IPS-NIHi7 (cell line): ENCODE measurements around the gene NAA38.

Experiments used
- DNase-seq: peaks from one replicate; pipeline ENCODE4 v3.0.0; 2012; ENCODE audit warnings: mixed read lengths; ENCODE audit errors: extremely low spot score

Gene NAA38

DNA sequence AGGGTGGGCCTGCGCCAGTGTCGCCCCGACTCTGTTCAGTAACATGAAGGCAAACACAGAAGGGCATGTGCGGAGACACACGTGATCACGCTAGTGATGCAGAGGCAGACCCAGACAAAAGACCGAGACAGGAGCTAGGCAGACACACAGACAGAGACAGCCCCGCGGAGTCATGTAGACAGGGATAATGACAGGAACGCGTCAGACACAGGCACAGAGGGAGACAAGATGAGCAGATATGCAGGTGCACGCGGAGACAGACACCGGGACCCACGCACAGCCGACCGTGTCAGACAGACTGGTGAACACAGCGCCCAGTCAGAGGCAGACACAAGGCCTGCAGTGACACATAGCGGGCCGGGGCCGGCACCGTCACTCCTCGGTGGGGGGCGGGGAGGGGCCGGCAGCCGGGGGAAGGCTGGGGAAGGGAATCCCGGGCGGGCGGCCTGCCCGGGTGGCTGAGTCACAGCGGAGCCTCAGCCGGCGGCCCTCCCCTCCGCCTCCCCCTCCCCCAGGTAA is 15.9 kb downstream of the NAA38 start:
- DNase-seq: no peak

DNA sequence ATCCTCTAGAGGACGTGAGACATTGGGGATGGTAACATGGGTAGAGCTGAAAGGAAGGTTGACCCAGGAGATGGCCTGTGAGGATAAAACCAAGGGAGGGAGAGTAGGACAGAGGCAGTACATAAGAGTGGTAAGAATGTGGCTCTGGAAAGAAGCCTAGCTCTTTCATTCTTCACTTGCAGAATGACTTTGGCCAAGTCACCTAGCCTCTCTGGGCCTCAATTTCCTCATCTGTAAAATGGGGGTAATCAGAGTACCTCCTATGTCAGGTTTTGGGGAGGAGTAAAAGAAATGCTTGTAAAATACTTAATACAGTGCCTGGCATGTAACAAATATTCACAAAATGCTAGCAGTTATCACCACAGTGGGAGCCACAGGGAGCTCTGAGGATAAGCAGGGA is 16.5 kb downstream of the NAA38 start:
- no peak for DNase-seq

- no peak for DNase-seq
These were observed 16.9 kb downstream of the NAA38 start for GRCh38 chr17:7840441-7840840.

GRCh38 chr17:7839876-7840261 is 17.5 kb downstream of the NAA38 start:
- no peak for DNase-seq

- DNase-seq: no peak
These were observed 18.0 kb downstream of the NAA38 start for GRCh38 chr17:7839190-7839875.

DNA sequence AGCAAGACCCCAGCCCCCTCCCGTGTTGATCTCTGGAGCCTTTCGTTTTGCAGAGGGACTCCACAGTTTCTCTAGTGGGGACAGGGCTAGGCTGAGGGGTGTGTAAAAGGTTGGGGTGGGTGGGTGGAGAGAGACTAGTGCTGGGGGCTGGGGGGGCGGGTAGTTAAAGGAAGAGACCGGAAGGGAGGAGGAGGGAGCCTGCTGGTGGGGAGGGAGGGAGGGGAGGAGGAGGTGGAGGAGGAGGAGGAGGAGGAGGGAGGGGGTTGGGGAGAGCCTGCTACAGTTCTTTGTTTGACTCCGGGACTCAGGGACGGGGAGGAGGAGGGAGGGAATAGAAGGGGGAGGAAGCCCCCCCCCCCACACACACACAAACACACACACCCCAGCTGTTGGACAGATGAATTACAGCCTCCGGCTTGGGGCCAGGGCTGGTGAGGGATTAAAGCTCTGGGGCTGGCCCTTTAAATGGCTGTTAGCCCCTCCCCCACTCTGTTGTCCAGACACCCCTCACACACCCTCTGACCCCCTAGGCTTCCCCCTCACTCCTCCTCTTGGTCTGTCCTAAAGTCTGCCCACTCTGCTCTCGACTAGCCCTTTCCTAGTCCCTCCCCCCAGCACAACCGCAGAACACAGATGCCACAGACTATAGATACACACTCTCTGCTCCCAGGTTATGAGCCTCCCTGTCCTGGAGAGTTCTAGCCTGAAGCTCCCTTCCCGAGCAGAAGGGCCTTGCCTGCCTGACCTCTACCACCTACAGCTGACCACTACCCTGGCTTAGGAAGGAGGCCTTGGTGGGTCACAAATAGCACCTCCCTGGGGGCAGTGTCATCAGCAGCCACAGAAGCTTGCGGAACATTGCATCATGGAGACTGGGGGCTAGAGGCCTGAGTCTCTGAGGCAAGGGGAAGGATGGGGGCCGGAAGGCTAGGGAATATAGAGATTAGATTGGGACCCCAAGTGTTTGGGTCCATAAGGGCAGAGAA is 19.0 kb downstream of the NAA38 start:
- no peak for DNase-seq

DNA sequence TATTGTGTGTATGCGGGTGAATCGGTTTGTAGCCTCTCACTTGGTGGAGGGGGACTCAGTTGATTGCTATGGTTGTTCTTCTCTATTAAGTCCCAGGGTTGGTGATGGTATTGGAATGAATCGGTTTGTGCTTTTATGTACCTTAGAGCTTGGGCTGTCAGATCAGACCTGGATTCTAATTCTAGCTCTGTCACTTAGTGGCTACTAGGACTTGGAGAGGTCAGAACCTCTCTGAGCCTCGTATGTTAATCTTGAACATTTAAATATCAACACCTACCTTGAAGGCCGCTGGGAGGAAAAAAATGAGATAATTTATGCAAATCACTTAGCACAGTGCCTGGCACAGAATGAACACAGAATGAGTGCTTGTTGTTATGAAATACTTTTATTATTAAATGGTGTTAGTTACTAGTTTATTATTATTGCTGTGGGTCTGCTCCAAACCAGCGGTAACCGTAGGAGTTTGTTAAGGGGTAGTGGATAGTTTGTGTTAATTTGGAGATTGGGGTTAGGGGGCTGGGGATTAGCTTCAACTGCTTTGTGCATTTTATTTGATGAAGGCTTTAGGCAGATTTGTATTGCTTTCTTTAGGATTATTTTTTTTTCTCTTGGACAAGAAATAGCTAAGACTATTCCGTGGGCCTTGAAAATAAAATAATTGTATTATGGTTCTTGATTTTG is 19.8 kb downstream of the NAA38 start:
- no peak for DNase-seq

GRCh38 chr17:7836596-7837407 is 20.6 kb downstream of the NAA38 start:
- DNase-seq: peak; percentile 76

DNA sequence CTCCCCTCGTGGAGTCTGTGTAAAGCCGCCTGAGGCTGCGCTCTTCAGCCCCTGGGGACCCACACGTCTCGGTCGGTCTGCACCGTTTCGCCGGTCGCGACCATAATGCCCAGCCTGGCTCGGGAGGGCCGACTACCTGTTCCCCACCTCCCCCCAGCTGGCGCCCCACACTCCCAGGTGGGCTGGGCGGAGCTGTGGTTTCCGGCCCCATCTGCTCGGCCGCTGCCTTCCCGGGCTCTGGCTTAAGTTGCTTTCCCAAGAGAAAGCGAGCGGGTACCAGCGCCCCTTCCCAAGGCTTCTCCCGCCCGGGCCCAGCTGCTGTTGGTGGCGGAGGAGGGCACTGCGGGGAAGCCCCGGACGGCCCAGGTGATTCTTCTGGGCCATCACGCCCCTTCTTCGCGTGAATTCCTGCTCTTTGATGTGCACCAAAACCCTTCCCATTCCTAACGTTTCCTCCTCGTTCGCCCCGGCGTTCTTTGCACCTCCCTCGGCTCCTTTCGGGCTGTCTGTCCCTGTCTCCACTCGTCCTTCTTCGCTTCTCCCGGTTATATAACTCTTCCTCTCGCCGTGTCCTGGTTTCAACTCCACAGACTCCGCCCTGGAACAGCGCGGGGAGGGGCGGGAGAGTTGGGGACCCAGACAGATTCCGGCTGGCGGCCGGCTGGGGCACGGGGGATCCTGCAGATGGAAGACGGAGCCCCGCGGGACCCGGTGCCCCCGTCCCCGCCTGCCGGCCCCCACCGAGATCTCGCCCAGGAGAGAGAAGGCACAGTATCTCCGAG is 21.4 kb downstream of the NAA38 start:
- DNase-seq: no peak

GRCh38 chr17:7834957-7835813 is 22.2 kb downstream of the NAA38 start:
- peak; percentile 88 for DNase-seq

GRCh38 chr17:7834542-7834956 is 22.8 kb downstream of the NAA38 start:
- no peak for DNase-seq

DNA sequence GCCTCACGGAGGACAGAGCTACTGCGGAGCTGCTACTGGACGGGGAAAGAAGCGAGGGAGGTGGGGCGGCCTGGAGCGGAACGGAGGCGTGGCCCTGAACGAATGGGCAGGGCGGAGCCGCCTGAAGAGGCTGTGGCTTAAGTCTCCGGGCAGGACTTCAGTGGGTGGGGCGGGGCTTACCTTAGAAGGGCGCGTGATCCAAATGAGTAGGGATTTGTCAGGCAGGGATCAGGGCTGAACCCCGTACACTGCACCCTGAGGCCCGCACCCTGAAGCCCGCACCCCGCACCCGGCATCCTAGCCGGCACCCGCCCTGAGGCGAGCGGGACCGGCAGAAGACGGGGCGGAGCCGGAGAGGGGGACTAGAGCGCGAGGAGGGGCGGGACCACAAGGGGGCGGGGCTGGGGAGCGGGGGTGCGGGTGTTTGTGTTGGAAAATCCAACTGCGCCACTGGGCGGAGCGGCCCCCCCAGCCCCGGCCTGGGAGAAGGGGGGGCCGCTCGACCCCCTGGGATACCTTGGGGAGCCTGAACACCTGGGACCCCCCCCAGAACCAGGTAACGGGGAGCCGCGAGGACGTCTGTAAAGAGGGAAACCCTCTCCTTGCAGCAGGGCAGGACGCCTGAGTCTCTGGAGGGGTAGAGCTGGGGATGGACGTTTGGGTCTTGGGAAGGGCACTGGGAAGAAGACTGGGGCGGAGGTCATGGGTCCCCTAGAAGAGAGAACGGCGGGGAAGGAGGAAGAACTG is 23.4 kb downstream of the NAA38 start, which contains the start of gene KDM6B:
Gene KDM6B (plus strand): TSS at position 423 of the 747 bp plus-strand sequence. CDS start 11,338 bp downstream, outside the sequence.
- DNase-seq: peak; percentile 92

GRCh38 chr17:7833011-7833794 is 24.2 kb downstream of the NAA38 start:
- DNase-seq: no peak

- no peak for DNase-seq
These were observed 24.9 kb downstream of the NAA38 start for GRCh38 chr17:7832431-7832830.

GRCh38 chr17:7831233-7831632 is 26.1 kb downstream of the NAA38 start:
- no peak for DNase-seq

DNA sequence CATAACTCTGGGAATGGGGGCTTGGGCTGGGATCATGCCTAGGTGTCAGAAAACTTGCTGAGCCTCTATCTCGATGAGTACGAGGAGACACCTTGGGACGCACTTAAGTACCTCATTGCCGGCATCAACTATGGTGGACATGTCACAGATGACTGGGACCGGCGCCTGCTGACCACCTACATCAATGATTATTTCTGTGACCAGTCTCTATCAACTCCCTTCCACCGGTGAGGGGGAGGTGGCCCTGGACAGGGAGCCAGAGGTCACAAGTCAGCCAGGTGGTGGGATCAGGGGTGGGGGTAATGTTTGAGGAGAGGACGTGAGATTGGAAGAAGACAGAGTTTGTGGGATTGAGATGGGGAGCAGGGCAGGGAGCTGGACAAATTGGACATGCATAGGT is 26.7 kb downstream of the NAA38 start:
- DNase-seq: no peak

DNA sequence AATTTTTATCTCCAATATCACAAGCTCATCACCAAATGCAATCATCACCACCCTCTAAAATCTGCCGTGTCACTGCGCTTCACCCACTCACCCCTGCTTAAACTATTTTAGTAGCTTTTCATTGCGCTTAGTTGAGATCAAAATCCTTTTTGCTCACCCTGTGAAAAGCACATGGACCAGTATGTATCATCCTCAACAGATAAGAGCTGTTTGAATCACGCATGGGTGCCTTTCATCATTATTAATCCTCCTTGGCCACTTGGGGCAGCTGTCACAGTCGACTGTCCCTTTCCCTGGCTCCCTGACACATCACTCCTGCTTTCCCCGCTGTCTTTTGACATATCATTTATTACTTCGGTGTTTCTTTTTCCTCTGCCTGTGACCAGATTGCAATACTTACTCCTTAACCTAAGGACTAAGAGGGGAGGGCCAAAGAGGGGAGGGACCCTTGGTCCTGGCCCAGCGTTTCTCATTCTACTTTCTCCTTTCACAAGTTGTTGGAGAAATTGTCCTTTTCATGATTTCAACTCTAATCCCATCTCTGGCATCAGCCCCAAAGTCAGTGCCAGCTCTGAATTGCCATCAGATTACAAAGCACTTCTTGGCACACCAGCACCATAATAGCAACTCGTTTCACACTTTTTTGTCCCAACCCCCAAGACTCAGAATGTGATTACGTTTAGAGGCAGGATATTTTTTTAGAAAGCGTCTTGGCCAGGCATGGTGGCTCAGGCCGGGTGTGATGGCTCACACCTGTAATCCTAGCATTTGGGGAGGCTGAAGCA is 32.0 kb downstream of the NAA38 start:
- DNase-seq: no peak
